ENCODE data around the gene ZNF718. TPM values are rescaled to one million over a fixed set of nuclear protein-coding genes. Genes with fewer than 3 reads are reported as not detected.
"Not testable (repeated sequence)": the region's sequence is repeated elsewhere in the genome, so short reads cannot be mapped to it uniquely, and the experiment has no call there.

ZNF718 gene
- total RNA-seq, 2 donors from 2014 or later = 6.5 to 7.6 TPM

GRCh38 chr4:200936-201335, 76.6 kb downstream of the ZNF718 start:
- Histone ChIP-seq H3K4me1 (no peaks in the 10 kb centered on the region), H3K9me3 (peaks cover 0 to 6% (median 0%) of the 10 kb centered on the region in 3 donors), H3K27ac (no peak overlapping the region), H3K27me3 (no peaks in the 10 kb centered on the region), H3K36me3 (replicated peaks in 1 of 2; ENCODE audit: insufficient read depth in 1 of 2, low read depth in 2 of 2) (no peaks in the 10 kb centered on the region), H3K4me3 (no peak overlapping the region)
- DNase-seq = no peak
- TF ChIP-seq, protein P1, sequence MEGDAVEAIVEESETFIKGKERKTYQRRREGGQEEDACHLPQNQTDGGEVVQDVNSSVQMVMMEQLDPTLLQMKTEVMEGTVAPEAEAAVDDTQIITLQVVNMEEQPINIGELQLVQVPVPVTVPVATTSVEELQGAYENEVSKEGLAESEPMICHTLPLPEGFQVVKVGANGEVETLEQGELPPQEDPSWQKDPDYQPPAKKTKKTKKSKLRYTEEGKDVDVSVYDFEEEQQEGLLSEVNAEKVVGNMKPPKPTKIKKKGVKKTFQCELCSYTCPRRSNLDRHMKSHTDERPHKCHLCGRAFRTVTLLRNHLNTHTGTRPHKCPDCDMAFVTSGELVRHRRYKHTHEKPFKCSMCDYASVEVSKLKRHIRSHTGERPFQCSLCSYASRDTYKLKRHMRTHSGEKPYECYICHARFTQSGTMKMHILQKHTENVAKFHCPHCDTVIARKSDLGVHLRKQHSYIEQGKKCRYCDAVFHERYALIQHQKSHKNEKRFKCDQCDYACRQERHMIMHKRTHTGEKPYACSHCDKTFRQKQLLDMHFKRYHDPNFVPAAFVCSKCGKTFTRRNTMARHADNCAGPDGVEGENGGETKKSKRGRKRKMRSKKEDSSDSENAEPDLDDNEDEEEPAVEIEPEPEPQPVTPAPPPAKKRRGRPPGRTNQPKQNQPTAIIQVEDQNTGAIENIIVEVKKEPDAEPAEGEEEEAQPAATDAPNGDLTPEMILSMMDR (IDR thresholded peaks at IDR 0.05) = no peak
- no peak for TF ChIP-seq POLR2A (IDR thresholded peaks at IDR 0.05)
- intact Hi-C loops (cut with DNase I) = no loop called here
- WGBS, 2 donors = 89 to 94% methylated on average over 3 of the region's 3 CpGs
- no peak for ATAC-seq

GRCh38 chr4:202822-203221, 78.5 kb downstream of the ZNF718 start:
- H3K4me3 ChIP-seq; H3K27me3 ChIP-seq; H3K27ac ChIP-seq; H3K4me1 ChIP-seq; intact Hi-C loops (cut with DNase I); DNase-seq; ATAC-seq; H3K36me3 ChIP-seq (replicated peaks in 1 of 2; ENCODE audit: insufficient read depth in 1 of 2, low read depth in 2 of 2); H3K9me3 ChIP-seq: not testable (repeated sequence)

GRCh38 chr4:205097-205756, 80.9 kb downstream of the ZNF718 start:
- Histone ChIP-seq H3K27ac (no peak overlapping the region), H3K4me1 (no peaks in the 10 kb centered on the region), H3K27me3 (no peaks in the 10 kb centered on the region), H3K36me3 (replicated peaks in 1 of 2; ENCODE audit: insufficient read depth in 1 of 2, low read depth in 2 of 2) (no peaks in the 10 kb centered on the region), H3K9me3 (peaks cover 0 to 6% (median 0%) of the 10 kb centered on the region in 3 donors), H3K4me3 (no peak overlapping the region)
- intact Hi-C loops (cut with DNase I) = no loop called here
- 93 to 98% methylated on average over 9 to 22 of the region's 24 CpGs for WGBS, 2 donors
- no peak for DNase-seq
- TF ChIP-seq POLR2A (IDR thresholded peaks at IDR 0.05) = no peak
- TF ChIP-seq, protein P1 (IDR thresholded peaks at IDR 0.05) = no peak
- ATAC-seq = no peak

GRCh38 chr4:206054-206453, 81.8 kb downstream of the ZNF718 start:
- intact Hi-C loops (cut with DNase I) = no loop called here
- 88% methylated on average over 4 of the region's 4 CpGs for WGBS, 2 donors
- no peak for DNase-seq
- ATAC-seq = no peak
- H3K4me1 ChIP-seq = no peaks in the 10 kb centered on the region
- no peaks in the 10 kb centered on the region for H3K27me3 ChIP-seq
- no peak overlapping the region for H3K4me3 ChIP-seq
- H3K27ac ChIP-seq = no peak overlapping the region
- TF ChIP-seq POLR2A (IDR thresholded peaks at IDR 0.05) = no peak
- TF ChIP-seq, protein P1 (IDR thresholded peaks at IDR 0.05) = no peak
- no peaks in the 10 kb centered on the region for H3K36me3 ChIP-seq (replicated peaks in 1 of 2; ENCODE audit: insufficient read depth in 1 of 2, low read depth in 2 of 2)
- H3K9me3 ChIP-seq = peaks cover 0 to 6% (median 0%) of the 10 kb centered on the region in 3 donors

GRCh38 chr4:208416-209096, 84.3 kb downstream of the ZNF718 start:
- ATAC-seq; H3K4me1 ChIP-seq; DNase-seq; H3K36me3 ChIP-seq (replicated peaks in 1 of 2; ENCODE audit: insufficient read depth in 1 of 2, low read depth in 2 of 2); H3K27ac ChIP-seq; intact Hi-C loops (cut with DNase I); H3K27me3 ChIP-seq; H3K9me3 ChIP-seq; H3K4me3 ChIP-seq: not testable (repeated sequence)
- 59% methylated on average over 3 of the region's 3 CpGs for WGBS, 2 donors
